GM12878 (cell line): ENCODE measurements around the gene EEF1AKMT2. TPM values are rescaled to one million over a fixed set of nuclear protein-coding genes. Genes with fewer than 3 reads are reported as not detected.

Experiments used
- ATAC-seq: fragments of 200-7000 bp; cut with Tn5 transposase; 3 replicates; pipeline ENCODE4 v1.9.1; 2020; ENCODE audit warnings: mild to moderate bottlenecking, moderate library complexity
- BruUV-seq: library from RNA; stranded (reverse); fragments of 400-500 nt; replicated peaks from 2 replicates; lab custom pipeline; 2021; lab: Mats Ljungman, UMichigan
- CTCF ChIA-PET: fragments of 300-600 bp; sonication (Branson Sonifier 250); formaldehyde crosslinking; extraction: SDS; loops from one replicate; lab custom pipeline; 2021; ENCODE audit warnings: inconsistent platforms; lab: Yijun Ruan, JAX
- POLR2A ChIA-PET: fragments of 350-600 bp; formaldehyde crosslinking; extraction: SDS; loops from one replicate; lab custom pipeline; 2021; ENCODE audit warnings: inconsistent platforms; lab: Charles Lee
- RAD21 ChIA-PET: fragments of 300-600 bp; sonication (Branson Sonifier 250); formaldehyde crosslinking; loops from one replicate; lab custom pipeline; 2023; ENCODE audit warnings: antibody characterized with exemption; ENCODE audit not compliant: unreplicated experiment; lab: Charles Lee
- SMC1A ChIA-PET: fragments of 300-600 bp; sonication (Branson Sonifier 250); formaldehyde crosslinking; loops from one replicate; lab custom pipeline; 2023; ENCODE audit not compliant: unreplicated experiment, uncharacterized antibody; lab: Charles Lee
- DNase-seq: peaks from one replicate; pipeline ENCODE4 v3.0.0-alpha.2; 2011; ENCODE audit warnings: low read depth, low spot score
- FAIRE-seq: peaks from 3 replicates; lab custom pipeline; 2011; peaks lifted over from hg19 to GRCh38; lab: Jason Lieb, UNC
- H2AFZ ChIP-seq: 2 replicates; pipeline ENCODE4 v1.6.0; 2011; ENCODE audit warnings: low read depth, low read length, control low read depth; ENCODE audit not compliant: control insufficient read depth
- H3K27ac ChIP-seq: 2 replicates; pipeline ENCODE4 v1.5.1; 2011; ENCODE audit warnings: control low read depth; ENCODE audit not compliant: control insufficient read depth, insufficient read depth
- H3K27me3 ChIP-seq, 2 experiments: replicated peaks in 1 of 2; 2 replicates each; pipeline versions ENCODE4 v1.6.0 to v1.6.1; 2011; ENCODE audit warnings: low read length in 1 of 2; ENCODE audit not compliant: control insufficient read depth in 2 of 2, insufficient read depth in 2 of 2
- H3K36me3 ChIP-seq, 2 experiments: 2 replicates each; pipeline ENCODE4 v1.5.1; 2011; ENCODE audit warnings: low read length in 1 of 2; ENCODE audit not compliant: control insufficient read depth in 2 of 2, insufficient read depth in 2 of 2
- H3K4me1 ChIP-seq: 2 replicates; pipeline ENCODE4 v1.6.1; 2011; ENCODE audit warnings: mild to moderate bottlenecking, low read length, moderate library complexity, mixed read lengths; ENCODE audit not compliant: control insufficient read depth, insufficient read depth
- H3K4me2 ChIP-seq: 2 replicates; pipeline ENCODE4 v1.6.0; 2011; ENCODE audit warnings: control low read depth; ENCODE audit not compliant: control insufficient read depth, insufficient read depth
- H3K4me3 ChIP-seq: fragments of 200-600 bp; sonication (generic); 2 replicates; pipeline ENCODE4 v1.5.1; 2016
- H3K79me2 ChIP-seq: 2 replicates; pipeline ENCODE4 v1.6.0; 2011; ENCODE audit warnings: low read length; ENCODE audit not compliant: control insufficient read depth, insufficient read depth
- H3K9ac ChIP-seq: 2 replicates; pipeline ENCODE4 v1.8.0; 2011; ENCODE audit warnings: low read length, control low read depth, mixed read lengths; ENCODE audit not compliant: control insufficient read depth, insufficient read depth
- H3K9me3 ChIP-seq: replicated peaks from 3 replicates; pipeline ENCODE4 v1.5.1; 2011; ENCODE audit warnings: mild to moderate bottlenecking, low read length; ENCODE audit not compliant: control insufficient read depth, insufficient read depth
- H4K20me1 ChIP-seq: 2 replicates; pipeline ENCODE4 v1.6.0; 2011; ENCODE audit not compliant: control insufficient read depth, insufficient read depth
- ASH2L ChIP-seq: fragments of 300-600, 200-600 bp; sonication (generic); IDR thresholded peaks from 2 replicates; pipeline ENCODE4 v1.6.1; 2017; ENCODE audit warnings: low read depth, mild to moderate bottlenecking, borderline replicate concordance
- BMI1 ChIP-seq: fragments of 450-650 bp; IDR thresholded peaks from 2 replicates; pipeline ENCODE4 v1.6.1; 2016; ENCODE audit warnings: mild to moderate bottlenecking, moderate library complexity, borderline replicate concordance
- CBFB ChIP-seq: IDR thresholded peaks from 2 replicates; pipeline ENCODE4 v1.6.1; 2016; ENCODE audit warnings: antibody characterized with exemption, low read depth
- MTA3 ChIP-seq: IDR thresholded peaks from 2 replicates; pipeline ENCODE4 v1.6.1; 2012; ENCODE audit warnings: low read length, inconsistent platforms, borderline replicate concordance
- NFYB ChIP-seq: IDR thresholded peaks from 2 replicates; pipeline ENCODE4 v1.6.1; 2011; ENCODE audit warnings: low read depth, mild to moderate bottlenecking, low read length, improper control_type of control experiment, moderate library complexity; ENCODE audit not compliant: insufficient read depth
- NR2F1 ChIP-seq: fragments of 450-650 bp; conservative IDR thresholded peaks from 2 replicates; pipeline ENCODE4 v1.6.1; 2017; ENCODE audit warnings: mild to moderate bottlenecking
- PML ChIP-seq: IDR thresholded peaks from 2 replicates; pipeline ENCODE4 v1.6.1; 2012; ENCODE audit warnings: low read length, inconsistent platforms
- RB1 ChIP-seq: fragments of 450-650 bp; formaldehyde crosslinking; IDR thresholded peaks from 2 replicates; pipeline ENCODE4 v1.6.1; 2017; ENCODE audit warnings: mild to moderate bottlenecking, borderline replicate concordance
- WGBS: methylation state at CpG from one replicate; pipeline ENCODE4 v1.1.6; 2016; ENCODE audit warnings: low lambda C conversion rate; ENCODE audit not compliant: insufficient replicate concordance, insufficient coverage; ENCODE audit errors: missing lambda C conversion rate; 5-methylcytosine and 5-hydroxymethylcytosine counted together
- in situ Hi-C: fragments of 300-500 bp; cut with MboI; formaldehyde crosslinking; loops from 9 replicates; pipeline ENCODE4 v1.14.3; 2018; ENCODE audit warnings: mixed read lengths
- intact Hi-C: fragments of 100-400 bp; cut with micrococcal nuclease; formaldehyde crosslinking; loops from one replicate; pipeline ENCODE4 v1.14.2; 2022; ENCODE audit not compliant: unreplicated experiment
- polyA plus RNA-seq, 11 experiments: library from polyadenylated mRNA; depleted of rRNA in 4 of 11; unstranded in 6 of 11; stranded (reverse) in 5 of 11; fragments of >200 nt; fragmentation: Nextera tagmentation in 4 of 11; fragmentation: Illumina TruSeq in 1 of 11; extraction: Ambion mirVana in 4 of 11; extraction: Trizol in 1 of 11; gene quantifications; 1 replicate in 1 of 11; 2 replicates in 10 of 11; pipeline versions ENCODE4 v1.2.1 to v1.2.3, GENCODE V29; 2011 to 2016; ENCODE audit warnings: inconsistent platforms in 2 of 11, missing spikeins in 2 of 11, low read depth in 1 of 11
- total RNA-seq, 4 experiments: library from RNA; depleted of rRNA in 3 of 4; stranded (reverse); fragments of >200 nt in 3 of 4; fragmentation: Illumina TruSeq in 1 of 4; extraction: Trizol in 1 of 4; gene quantifications; 2 replicates each; pipeline versions ENCODE4 v1.2.1 to v1.2.3, GENCODE V29; 2013 to 2021
- TF ChIP-seq, protein P1 (sequence below): IDR thresholded peaks from 2 replicates; pipeline ENCODE4 v1.6.1; 2011; ENCODE audit warnings: low read depth, mild to moderate bottlenecking, low read length, moderate library complexity, borderline replicate concordance; ENCODE audit errors: extremely low read depth
- TF ChIP-seq, protein P2 (sequence below): fragments of 450-650 bp; IDR thresholded peaks from 2 replicates; pipeline ENCODE4 v1.6.1; 2017; ENCODE audit warnings: mild to moderate bottlenecking

The EEF1AKMT2 gene
- total and polyA plus RNA-seq, 10 of the 15 experiments (the other 5 are each of a cell fraction or from before 2014, with no cell fraction given) = 9.1 to 29.3 (median 23.6) TPM

DNA sequence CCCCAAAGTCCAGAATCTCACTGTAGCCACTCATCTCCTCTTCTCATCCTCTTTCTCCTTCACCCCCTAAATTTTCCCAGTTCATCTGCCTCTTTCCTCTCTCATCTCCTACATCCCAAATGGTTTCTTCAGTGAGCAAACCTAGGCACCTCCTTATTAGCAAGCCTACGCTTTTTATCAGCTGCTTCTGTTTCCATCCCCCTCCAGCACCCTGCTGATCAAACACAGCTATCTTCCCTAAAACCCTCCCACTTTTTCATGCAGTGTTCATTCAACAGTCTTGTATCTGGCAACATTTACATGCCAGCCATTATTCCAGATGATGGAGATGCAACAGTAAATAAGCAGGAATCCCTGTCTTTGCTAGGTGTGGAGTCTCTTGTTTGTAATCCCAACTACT, 6.7 kb upstream of the EEF1AKMT2 start:
- Histone ChIP-seq H2AFZ (no peak overlapping the region), H4K20me1 (no peaks in the 10 kb centered on the region), H3K9ac (no peak overlapping the region), H3K27ac (no peak overlapping the region), H3K4me1 (no peaks in the 10 kb centered on the region), H3K36me3 (no peaks in the 10 kb centered on the region), H3K4me2 (no peak overlapping the region), H3K9me3 (no peaks in the 10 kb centered on the region), H3K4me3 (no peak overlapping the region), H3K27me3 (no peaks in the 10 kb centered on the region), H3K79me2 (peaks cover 17% of the 10 kb centered on the region)
- in situ Hi-C loops (no loop called here), intact Hi-C loops (no loop called here)
- ATAC-seq (no peak), DNase-seq (no peak), FAIRE-seq (no peak)
- 95% methylated on average over 1 of the region's 1 CpG for WGBS
- no TSS peak for BruUV-seq
- ChIA-PET CTCF (no interaction called here), SMC1A (no interaction called here), RAD21 (interaction anchor here (0.6 kb wide), 1 partner anchor 46 kb away, joined by 3 read pairs; no protein-coding TSS in a partner anchor), POLR2A (no interaction called here)
- no peak for TF ChIP-seq PML
- TF ChIP-seq, protein P1, sequence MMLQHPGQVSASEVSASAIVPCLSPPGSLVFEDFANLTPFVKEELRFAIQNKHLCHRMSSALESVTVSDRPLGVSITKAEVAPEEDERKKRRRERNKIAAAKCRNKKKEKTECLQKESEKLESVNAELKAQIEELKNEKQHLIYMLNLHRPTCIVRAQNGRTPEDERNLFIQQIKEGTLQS = no peak
- no peak for TF ChIP-seq ASH2L
- no peak for TF ChIP-seq MTA3
- TF ChIP-seq BMI1 = no peak
- no peak for TF ChIP-seq NFYB
- TF ChIP-seq, protein P2, sequence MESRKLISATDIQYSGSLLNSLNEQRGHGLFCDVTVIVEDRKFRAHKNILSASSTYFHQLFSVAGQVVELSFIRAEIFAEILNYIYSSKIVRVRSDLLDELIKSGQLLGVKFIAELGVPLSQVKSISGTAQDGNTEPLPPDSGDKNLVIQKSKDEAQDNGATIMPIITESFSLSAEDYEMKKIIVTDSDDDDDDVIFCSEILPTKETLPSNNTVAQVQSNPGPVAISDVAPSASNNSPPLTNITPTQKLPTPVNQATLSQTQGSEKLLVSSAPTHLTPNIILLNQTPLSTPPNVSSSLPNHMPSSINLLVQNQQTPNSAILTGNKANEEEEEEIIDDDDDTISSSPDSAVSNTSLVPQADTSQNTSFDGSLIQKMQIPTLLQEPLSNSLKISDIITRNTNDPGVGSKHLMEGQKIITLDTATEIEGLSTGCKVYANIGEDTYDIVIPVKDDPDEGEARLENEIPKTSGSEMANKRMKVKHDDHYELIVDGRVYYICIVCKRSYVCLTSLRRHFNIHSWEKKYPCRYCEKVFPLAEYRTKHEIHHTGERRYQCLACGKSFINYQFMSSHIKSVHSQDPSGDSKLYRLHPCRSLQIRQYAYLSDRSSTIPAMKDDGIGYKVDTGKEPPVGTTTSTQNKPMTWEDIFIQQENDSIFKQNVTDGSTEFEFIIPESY = no peak
- TF ChIP-seq RB1 = no peak
- TF ChIP-seq NR2F1 = no peak
- TF ChIP-seq CBFB = no peak
